ENCODE results near the gene NAA16.
"Not testable (repeated sequence)": the region's sequence is repeated elsewhere in the genome, so short reads cannot be mapped to it uniquely, and the experiment has no call there.

Gene NAA16

GRCh38 chr13:41411522-41411921, 100.5 kb downstream of the NAA16 start:
- DNase-seq, result peak in 2 of 5 donors; percentile 7 to 27

DNA sequence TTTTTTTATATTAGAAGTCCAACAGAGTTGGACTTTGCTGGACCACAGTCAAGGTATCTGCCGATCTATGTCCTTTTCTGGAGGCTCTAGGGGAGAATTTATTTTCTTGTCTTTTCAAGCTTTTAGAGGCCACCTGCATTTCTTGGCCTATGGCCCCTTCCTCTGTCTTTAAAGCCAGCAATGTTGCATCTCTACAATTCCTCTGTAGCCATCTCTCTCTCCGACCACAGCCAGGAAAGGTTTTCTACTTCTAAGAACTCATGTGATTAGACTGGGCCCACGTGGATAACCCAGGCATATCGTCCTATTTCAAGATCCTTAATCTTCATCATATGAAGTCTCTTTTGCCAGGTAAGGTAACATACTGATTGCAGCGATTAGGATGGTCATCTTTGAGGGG, 102.8 kb downstream of the NAA16 start:
- DNase-seq, result no peak

GRCh38 chr13:41416276-41416675, 105.2 kb downstream of the NAA16 start:
- no peak for DNase-seq

- no peak for DNase-seq
These were observed 107.0 kb downstream of the NAA16 start for GRCh38 chr13:41418027-41418426.

DNA sequence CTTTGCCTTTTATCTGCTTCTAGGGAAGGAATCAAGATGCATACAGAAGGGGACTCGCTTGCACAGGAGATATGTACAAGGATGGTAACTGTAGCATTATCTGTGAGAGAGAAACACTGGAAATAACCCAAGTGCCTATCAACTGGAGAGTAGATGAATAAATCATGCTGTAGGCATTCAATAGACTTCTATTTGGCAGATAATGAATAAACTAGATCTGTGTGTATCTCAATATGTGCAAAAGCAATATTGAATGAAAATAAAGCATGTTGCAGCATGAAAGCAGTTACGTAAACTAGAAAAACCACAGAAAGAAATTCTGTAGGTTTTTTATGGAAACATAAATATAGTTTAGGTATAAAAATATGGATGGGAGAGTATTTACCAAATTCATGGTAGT, 107.7 kb downstream of the NAA16 start:
- DNase-seq, result no peak

- no peak for DNase-seq
These were observed 108.1 kb downstream of the NAA16 start for GRCh38 chr13:41419206-41419605.

- DNase-seq, result no peak
These were observed 109.1 kb downstream of the NAA16 start for GRCh38 chr13:41420146-41420545.

- not testable (repeated sequence) for DNase-seq
These were observed 110.3 kb downstream of the NAA16 start for GRCh38 chr13:41421330-41421729.

DNA sequence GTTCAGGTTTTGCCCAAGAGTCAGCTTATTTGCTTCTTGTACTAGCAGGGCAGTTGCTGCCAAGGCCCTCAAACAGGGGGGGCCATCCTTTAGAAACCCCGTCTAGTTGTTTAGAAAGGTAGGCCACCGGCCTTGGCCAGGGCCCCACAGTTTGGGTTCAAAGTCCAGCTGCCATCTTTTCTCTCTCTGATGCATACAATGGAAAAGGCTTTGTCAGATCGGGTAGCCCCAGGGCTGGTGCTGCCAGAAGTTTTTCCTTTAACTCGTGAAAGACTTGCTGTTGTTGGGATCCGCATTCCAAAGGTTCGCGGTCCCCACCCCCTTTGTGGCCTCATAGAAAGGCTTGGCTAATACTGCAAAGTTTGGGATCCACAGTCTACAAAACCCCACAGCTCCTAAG, 110.9 kb downstream of the NAA16 start:
- not testable (repeated sequence) for DNase-seq

- DNase-seq, result not testable (repeated sequence)
These were observed 112.2 kb downstream of the NAA16 start for GRCh38 chr13:41423259-41423658.

DNA sequence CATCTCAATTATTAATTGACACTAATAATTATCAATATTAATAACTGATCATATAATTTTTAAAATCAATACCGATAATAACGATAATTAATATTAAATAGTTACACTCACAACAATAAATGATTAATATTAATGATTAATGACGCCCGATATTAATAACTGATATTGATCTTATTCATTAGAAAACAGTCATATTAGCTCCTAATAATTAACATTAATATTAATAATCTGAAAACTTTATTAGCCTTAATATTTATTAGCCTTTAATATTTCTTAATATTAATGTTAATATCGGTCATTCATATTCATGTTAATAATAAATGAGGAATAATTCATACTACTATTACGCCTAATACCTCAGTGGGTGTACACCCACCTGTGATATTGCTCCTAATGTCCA, 113.6 kb downstream of the NAA16 start:
- DNase-seq, result not testable (repeated sequence)

DNA sequence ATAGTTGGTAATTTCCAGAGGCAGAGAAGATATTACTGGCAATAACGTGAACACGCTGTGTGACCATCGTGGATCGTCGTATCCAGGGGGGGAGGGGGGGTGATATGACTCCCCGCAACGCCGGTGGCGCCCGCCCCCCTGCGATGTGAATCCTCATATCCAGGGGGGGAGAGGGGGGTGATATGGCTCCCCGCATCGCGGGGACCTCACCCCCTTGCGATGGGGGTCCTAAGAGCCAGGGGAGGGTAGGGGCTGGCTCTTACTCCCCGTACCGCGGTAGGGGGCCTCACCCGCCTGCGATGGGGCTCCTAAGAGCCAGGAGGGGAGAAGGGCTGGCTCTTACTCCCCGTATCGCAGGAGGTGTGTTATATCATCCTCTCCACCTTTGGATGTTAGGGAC, 115.0 kb downstream of the NAA16 start:
- peak in 1 of 5 donors; percentile 26 for DNase-seq

Measured in T-helper 1 cell (primary cell).